ENCODE results near the gene DAP.

The DAP gene

GRCh38 chr5:10744681-10745080, 16.4 kb downstream of the DAP start:
- TF ChIP-seq CTCF (conservative IDR thresholded peaks at IDR 0.05; ENCODE audit: low read depth, low read length) = no peak
- H3K4me3 ChIP-seq (ENCODE audit: low read depth, low read length) = no peak overlapping the region
- DNase-seq (ENCODE audit: low read depth) = no peak

GRCh38 chr5:10743951-10744350, 17.1 kb downstream of the DAP start:
- no peak for DNase-seq (ENCODE audit: low read depth)
- TF ChIP-seq CTCF (conservative IDR thresholded peaks at IDR 0.05; ENCODE audit: low read depth, low read length) = no peak
- no peak overlapping the region for H3K4me3 ChIP-seq (ENCODE audit: low read depth, low read length)

GRCh38 chr5:10743526-10743925, 17.5 kb downstream of the DAP start:
- H3K4me3 ChIP-seq (ENCODE audit: low read depth, low read length) = no peak overlapping the region
- no peak for TF ChIP-seq CTCF (conservative IDR thresholded peaks at IDR 0.05; ENCODE audit: low read depth, low read length)
- DNase-seq (ENCODE audit: low read depth) = no peak

DNA sequence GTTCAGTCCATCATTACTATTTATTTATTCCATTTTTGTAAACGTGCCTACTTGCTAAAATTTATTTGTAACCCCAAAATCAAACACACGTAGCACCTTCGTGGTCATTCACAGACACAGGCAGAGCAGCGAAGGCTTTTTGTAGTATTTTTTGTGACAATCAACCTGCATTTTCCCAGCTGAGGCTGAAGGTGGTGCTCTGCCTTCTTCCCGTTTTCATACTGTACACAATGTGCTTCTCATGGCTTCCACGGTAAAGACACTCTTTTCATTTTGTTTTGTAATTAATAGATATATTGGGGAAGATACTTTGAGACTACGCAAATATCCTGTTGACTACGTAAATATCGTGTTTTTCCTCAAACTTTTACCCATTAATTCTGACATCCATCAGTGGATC, 19.4 kb downstream of the DAP start:
- DNase-seq (ENCODE audit: low read depth) = no peak
- peak; percentile 56 for TF ChIP-seq CTCF (conservative IDR thresholded peaks at IDR 0.05; ENCODE audit: low read depth, low read length)
- H3K4me3 ChIP-seq (ENCODE audit: low read depth, low read length) = no peak overlapping the region

GRCh38 chr5:10740384-10740783, 20.6 kb downstream of the DAP start:
- DNase-seq (ENCODE audit: low read depth) = no peak
- no peak for TF ChIP-seq CTCF (conservative IDR thresholded peaks at IDR 0.05; ENCODE audit: low read depth, low read length)
- H3K4me3 ChIP-seq (ENCODE audit: low read depth, low read length) = no peak overlapping the region

DNA sequence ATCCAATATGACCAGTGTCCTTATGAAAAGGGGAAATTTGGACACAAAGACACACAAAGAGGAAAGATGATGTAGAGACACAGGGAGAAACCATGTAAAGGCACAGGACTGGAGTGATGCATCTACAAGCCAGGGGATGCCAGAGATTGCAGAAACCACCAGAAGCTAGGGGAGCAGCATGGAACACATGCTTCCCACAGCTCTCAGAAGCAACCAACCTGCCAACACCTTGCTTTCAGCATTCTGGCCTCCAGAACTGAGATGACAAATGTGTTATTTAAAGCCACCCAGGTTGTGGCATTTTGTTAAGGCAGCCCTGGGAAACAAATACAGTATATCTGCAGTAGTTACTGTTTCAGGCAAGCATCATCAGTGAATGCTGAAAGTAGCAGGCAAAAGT, 23.2 kb downstream of the DAP start:
- no peak overlapping the region for H3K4me3 ChIP-seq (ENCODE audit: low read depth, low read length)
- TF ChIP-seq CTCF (conservative IDR thresholded peaks at IDR 0.05; ENCODE audit: low read depth, low read length) = no peak
- DNase-seq (ENCODE audit: low read depth) = no peak

GRCh38 chr5:10736808-10737207, 24.2 kb downstream of the DAP start:
- no peak for DNase-seq (ENCODE audit: low read depth)
- H3K4me3 ChIP-seq (ENCODE audit: low read depth, low read length) = no peak overlapping the region
- no peak for TF ChIP-seq CTCF (conservative IDR thresholded peaks at IDR 0.05; ENCODE audit: low read depth, low read length)
